ENCODE results near the gene SLC22A3.
"Not testable (repeated sequence)": the region's sequence is repeated elsewhere in the genome, so short reads cannot be mapped to it uniquely, and the experiment has no call there.

The SLC22A3 gene

GRCh38 chr6:160337301-160337700, 10.9 kb upstream of the SLC22A3 start:
- no peak for DNase-seq

- DNase-seq, result no peak
Measured at GRCh38 chr6:160337991-160338390, 10.2 kb upstream of the SLC22A3 start.

GRCh38 chr6:160343144-160343543, 5.0 kb upstream of the SLC22A3 start:
- no peak for DNase-seq

- DNase-seq, result no peak
Measured at GRCh38 chr6:160344271-160344670, 3.9 kb upstream of the SLC22A3 start.

- peak; percentile 22 for DNase-seq
Measured at GRCh38 chr6:160347259-160348222, 637 bp upstream of the SLC22A3 start.

GRCh38 chr6:160349020-160349441, 853 bp downstream of the SLC22A3 start:
- DNase-seq, result no peak

- no peak for DNase-seq
Measured at GRCh38 chr6:160349814-160350350, 1.7 kb downstream of the SLC22A3 start.

- DNase-seq, result no peak
Measured at GRCh38 chr6:160353950-160354496, 5.8 kb downstream of the SLC22A3 start.

GRCh38 chr6:160355001-160355400, 6.8 kb downstream of the SLC22A3 start:
- no peak for DNase-seq

GRCh38 chr6:160356074-160356744, 8.0 kb downstream of the SLC22A3 start:
- no peak for DNase-seq

- DNase-seq, result no peak
Measured at GRCh38 chr6:160357088-160357487, 8.9 kb downstream of the SLC22A3 start.

GRCh38 chr6:160358225-160359119, 10.3 kb downstream of the SLC22A3 start:
- DNase-seq, result no peak

- DNase-seq, result no peak
Measured at GRCh38 chr6:160360955-160361354, 12.8 kb downstream of the SLC22A3 start.

- no peak for DNase-seq
Measured at GRCh38 chr6:160362556-160362955, 14.4 kb downstream of the SLC22A3 start.

GRCh38 chr6:160363016-160363996, 15.1 kb downstream of the SLC22A3 start:
- no peak for DNase-seq

GRCh38 chr6:160365117-160365516, 16.9 kb downstream of the SLC22A3 start:
- no peak for DNase-seq

- no peak for DNase-seq
Measured at GRCh38 chr6:160367798-160368547, 19.8 kb downstream of the SLC22A3 start.

GRCh38 chr6:160368670-160369069, 20.5 kb downstream of the SLC22A3 start:
- no peak for DNase-seq

GRCh38 chr6:160373601-160374000, 25.4 kb downstream of the SLC22A3 start:
- not testable (repeated sequence) for DNase-seq

Measured in eye (tissue), 1 donor.